ENCODE data around the gene CLSTN2. TPM values are rescaled to one million over a fixed set of nuclear protein-coding genes. Genes with fewer than 3 reads are reported as not detected.

The CLSTN2 gene
- total RNA-seq, 1 donor from 2014 or later, result 0.74 TPM

GRCh38 chr3:140086642-140087041, 151.7 kb downstream of the CLSTN2 start:
- Mint-ChIP-seq H3K27me3 (ENCODE audit: unreplicated experiment) (no peaks in the 10 kb centered on the region), H3K4me3 (ENCODE audit: unreplicated experiment) (no peak overlapping the region), H3K9me3 (ENCODE audit: unreplicated experiment) (no peaks in the 10 kb centered on the region), H3K27ac (ENCODE audit: unreplicated experiment) (no peak overlapping the region), H3K4me1 (ENCODE audit: unreplicated experiment) (no peaks in the 10 kb centered on the region), H3K36me3 (ENCODE audit: low read depth, unreplicated experiment) (peaks cover 5% of the 10 kb centered on the region)
- no peak for TF ChIP-seq CTCF (IDR thresholded peaks at IDR 0.05; ENCODE audit: unreplicated experiment)
- no peak for DNase-seq (ENCODE audit: low spot score)

GRCh38 chr3:140088058-140088457, 153.1 kb downstream of the CLSTN2 start:
- DNase-seq (ENCODE audit: low spot score), result no peak
- Mint-ChIP-seq H3K4me3 (ENCODE audit: unreplicated experiment) (no peak overlapping the region), H3K36me3 (ENCODE audit: low read depth, unreplicated experiment) (peaks cover 5% of the 10 kb centered on the region), H3K27me3 (ENCODE audit: unreplicated experiment) (no peaks in the 10 kb centered on the region), H3K9me3 (ENCODE audit: unreplicated experiment) (no peaks in the 10 kb centered on the region), H3K4me1 (ENCODE audit: unreplicated experiment) (no peaks in the 10 kb centered on the region), H3K27ac (ENCODE audit: unreplicated experiment) (no peak overlapping the region)
- TF ChIP-seq CTCF (IDR thresholded peaks at IDR 0.05; ENCODE audit: unreplicated experiment), result no peak

GRCh38 chr3:140088513-140088912, 153.5 kb downstream of the CLSTN2 start:
- Mint-ChIP-seq H3K27ac (ENCODE audit: unreplicated experiment) (no peak overlapping the region), H3K36me3 (ENCODE audit: low read depth, unreplicated experiment) (peaks cover 5% of the 10 kb centered on the region), H3K4me1 (ENCODE audit: unreplicated experiment) (no peaks in the 10 kb centered on the region), H3K9me3 (ENCODE audit: unreplicated experiment) (no peaks in the 10 kb centered on the region), H3K4me3 (ENCODE audit: unreplicated experiment) (no peak overlapping the region), H3K27me3 (ENCODE audit: unreplicated experiment) (no peaks in the 10 kb centered on the region)
- no peak for DNase-seq (ENCODE audit: low spot score)
- TF ChIP-seq CTCF (IDR thresholded peaks at IDR 0.05; ENCODE audit: unreplicated experiment), result no peak

- no peak overlapping the region for H3K27ac Mint-ChIP-seq (ENCODE audit: unreplicated experiment)
- no peaks in the 10 kb centered on the region for H3K4me1 Mint-ChIP-seq (ENCODE audit: unreplicated experiment)
- no peak for DNase-seq (ENCODE audit: low spot score)
- no peak for TF ChIP-seq CTCF (IDR thresholded peaks at IDR 0.05; ENCODE audit: unreplicated experiment)
- H3K36me3 Mint-ChIP-seq (ENCODE audit: low read depth, unreplicated experiment), result peaks cover 5% of the 10 kb centered on the region
- no peaks in the 10 kb centered on the region for H3K27me3 Mint-ChIP-seq (ENCODE audit: unreplicated experiment)
- no peak overlapping the region for H3K4me3 Mint-ChIP-seq (ENCODE audit: unreplicated experiment)
- no peaks in the 10 kb centered on the region for H3K9me3 Mint-ChIP-seq (ENCODE audit: unreplicated experiment)
Observed at GRCh38 chr3:140089403-140090072, 154.6 kb downstream of the CLSTN2 start.

- peaks cover 5% of the 10 kb centered on the region for H3K4me1 Mint-ChIP-seq (ENCODE audit: unreplicated experiment)
- no peaks in the 10 kb centered on the region for H3K9me3 Mint-ChIP-seq (ENCODE audit: unreplicated experiment)
- H3K27ac Mint-ChIP-seq (ENCODE audit: unreplicated experiment), result no peak overlapping the region
- H3K4me3 Mint-ChIP-seq (ENCODE audit: unreplicated experiment), result no peak overlapping the region
- H3K27me3 Mint-ChIP-seq (ENCODE audit: unreplicated experiment), result no peaks in the 10 kb centered on the region
- DNase-seq (ENCODE audit: low spot score), result no peak
- TF ChIP-seq CTCF (IDR thresholded peaks at IDR 0.05; ENCODE audit: unreplicated experiment), result no peak
- peaks cover 5% of the 10 kb centered on the region for H3K36me3 Mint-ChIP-seq (ENCODE audit: low read depth, unreplicated experiment)
Observed at GRCh38 chr3:140091143-140091542, 156.2 kb downstream of the CLSTN2 start.
